Activated CD4-positive, alpha-beta T cell treated with anti-CD3 and anti-CD28 coated beads, Interleukin-2, amount 50 U/mL, for 48 hours (primary cell): Measurements from ENCODE around the gene PALM2AKAP2.
A peak's percentile ranks its signal among the peaks of the same experiment; 100 is the strongest.
"Not testable (repeated sequence)": the region's sequence is repeated elsewhere in the genome, so short reads cannot be mapped to it uniquely, and the experiment has no call there.

Experiments
- DNase-seq, 2 experiments: peaks; one replicate each; pipeline ENCODE4 v3.0.0-alpha.2; 2020

The PALM2AKAP2 gene

GRCh38 chr9:109811876-109812275 lies 31.9 kb downstream of the PALM2AKAP2 start:
- no peak for DNase-seq

- DNase-seq = no peak
These were observed 32.3 kb downstream of the PALM2AKAP2 start for GRCh38 chr9:109812331-109812730.

- DNase-seq = no peak
These were observed 32.9 kb downstream of the PALM2AKAP2 start for GRCh38 chr9:109812818-109813281.

GRCh38 chr9:109813303-109813702 lies 33.3 kb downstream of the PALM2AKAP2 start:
- DNase-seq = no peak

GRCh38 chr9:109813829-109814228 lies 33.8 kb downstream of the PALM2AKAP2 start:
- no peak for DNase-seq

- DNase-seq = no peak
These were observed 35.5 kb downstream of the PALM2AKAP2 start for GRCh38 chr9:109815366-109815947.

- DNase-seq = no peak
These were observed 36.5 kb downstream of the PALM2AKAP2 start for GRCh38 chr9:109816490-109816889.

GRCh38 chr9:109817146-109817845 lies 37.3 kb downstream of the PALM2AKAP2 start:
- DNase-seq = no peak

- peak; percentile 21 to 57 for DNase-seq
These were observed 38.0 kb downstream of the PALM2AKAP2 start for GRCh38 chr9:109817846-109818472.

GRCh38 chr9:109821711-109822110 lies 41.7 kb downstream of the PALM2AKAP2 start:
- DNase-seq = no peak

- not testable (repeated sequence) for DNase-seq
These were observed 45.4 kb downstream of the PALM2AKAP2 start for GRCh38 chr9:109825383-109825782.

GRCh38 chr9:109826559-109826958 lies 46.6 kb downstream of the PALM2AKAP2 start:
- DNase-seq = no peak

GRCh38 chr9:109828254-109828653 lies 48.3 kb downstream of the PALM2AKAP2 start:
- no peak for DNase-seq
